Upper lobe of left lung (tissue), 4 donors: ENCODE data around the gene CACHD1.

Experiments used
- EP300 ChIP-seq, 4 donors: sonication (generic); formaldehyde crosslinking; IDR thresholded peaks; one replicate each; pipeline ENCODE4 v1.5.1; 2017; ENCODE audit warnings: antibody characterized with exemption in 4 of 4, control low read depth in 2 of 4
- POLR2A ChIP-seq, 4 donors: fragments of 450-650 bp; IDR thresholded peaks; one replicate each; pipeline ENCODE4 v1.5.1; 2016 to 2017; ENCODE audit warnings: antibody characterized with exemption in 4 of 4, mild to moderate bottlenecking in 2 of 4
- POLR2AphosphoS5 ChIP-seq, 2 donors: sonication (generic); formaldehyde crosslinking; IDR thresholded peaks; one replicate each; pipeline ENCODE4 v1.5.1; 2017; ENCODE audit warnings: antibody characterized with exemption in 2 of 2

- no peak for TF ChIP-seq POLR2A (IDR thresholded peaks at IDR 0.05)
- TF ChIP-seq POLR2AphosphoS5 (IDR thresholded peaks at IDR 0.05) = no peak
- no peak for TF ChIP-seq EP300 (IDR thresholded peaks at IDR 0.05)
Observed at GRCh38 chr1:64581843-64582185, 111.9 kb downstream of the CACHD1 start.
